H1 (cell line): ENCODE results near the gene WFIKKN1. TPM values are rescaled to one million over a fixed set of nuclear protein-coding genes. Genes with fewer than 3 reads are reported as not detected.

ENCODE experiments used
- CTCF ChIA-PET: fragments of 300-600 bp; sonication (Branson Sonifier 250); formaldehyde crosslinking; loops from one replicate; lab custom pipeline; 2021; ENCODE audit not compliant: partially characterized antibody; lab: Charles Lee
- POLR2A ChIA-PET: fragments of 300-600 bp; sonication (Branson Sonifier 250); formaldehyde crosslinking; loops from one replicate; lab custom pipeline; 2021; ENCODE audit warnings: inconsistent platforms; ENCODE audit not compliant: partially characterized antibody; lab: Charles Lee
- DNase-seq, 2 experiments: peaks; one replicate each; pipeline versions ENCODE4 v3.0.0 to v3.0.0-alpha.2; 2010 to 2022; ENCODE audit warnings: low spot score in 2 of 2, low read depth in 1 of 2, mixed read lengths in 1 of 2
- FAIRE-seq: peaks from 2 replicates; lab custom pipeline; 2011; peaks lifted over from hg19 to GRCh38; lab: Jason Lieb, UNC
- H2AFZ ChIP-seq: 2 replicates; pipeline ENCODE4 v1.8.1; 2012; ENCODE audit warnings: low read length, inconsistent platforms
- H2AK5ac ChIP-seq: 2 replicates; pipeline ENCODE4 v1.6.1; 2013; ENCODE audit warnings: low read depth, low read length
- H2BK120ac ChIP-seq: replicated peaks from 2 replicates; pipeline ENCODE3; 2013; ENCODE audit warnings: low read depth, low read length, inconsistent platforms
- H2BK12ac ChIP-seq: 2 replicates; pipeline ENCODE4 v1.6.1; 2013; ENCODE audit warnings: low read depth, low read length
- H2BK15ac ChIP-seq: 2 replicates; pipeline ENCODE4 v1.6.1; 2013; ENCODE audit warnings: low read length
- H2BK20ac ChIP-seq: 2 replicates; pipeline ENCODE4 v1.6.1; 2013; ENCODE audit warnings: low read length
- H2BK5ac ChIP-seq: 2 replicates; pipeline ENCODE4 v1.6.1; 2013; ENCODE audit warnings: low read depth, low read length
- H3K14ac ChIP-seq: 2 replicates; pipeline ENCODE4 v1.6.1; 2013; ENCODE audit warnings: inconsistent platforms; ENCODE audit not compliant: insufficient read length
- H3K18ac ChIP-seq: 2 replicates; pipeline ENCODE4 v1.6.1; 2013; ENCODE audit warnings: low read length; ENCODE audit errors: extremely low read depth
- H3K23ac ChIP-seq: 2 replicates; pipeline ENCODE4 v1.6.1; 2013; ENCODE audit warnings: inconsistent platforms; ENCODE audit not compliant: insufficient read length
- H3K23me2 ChIP-seq: 2 replicates; pipeline ENCODE4 v1.6.1; 2013; ENCODE audit warnings: low read depth, low read length
- H3K27ac ChIP-seq: 2 replicates; pipeline ENCODE4 v1.6.1; 2011; ENCODE audit warnings: low read depth, low read length, inconsistent platforms
- H3K27me3 ChIP-seq, 4 experiments: replicated peaks in 1 of 4; 1 replicate in 1 of 4; 2 replicates in 3 of 4; pipeline versions ENCODE4 v1.6.1 to v1.8.1; 2011 to 2013; ENCODE audit warnings: low read length in 3 of 4, mild to moderate bottlenecking in 3 of 4, inconsistent platforms in 2 of 4, mixed read lengths in 2 of 4, moderate library complexity in 1 of 4; ENCODE audit not compliant: control insufficient read depth in 3 of 4, insufficient read depth in 3 of 4; ENCODE audit errors: extremely low read depth in 1 of 4
- H3K36me3 ChIP-seq, 4 experiments: 2 replicates each; pipeline versions ENCODE4 v1.6.1 to v1.8.1; 2011 to 2013; ENCODE audit warnings: mild to moderate bottlenecking in 4 of 4, low read length in 3 of 4, moderate library complexity in 2 of 4, control low read depth in 1 of 4, inconsistent platforms in 1 of 4; ENCODE audit not compliant: insufficient read depth in 4 of 4, control insufficient read depth in 2 of 4
- H3K4ac ChIP-seq: replicated peaks from 2 replicates; pipeline ENCODE3; 2013; ENCODE audit warnings: low read length, low read depth, mixed read lengths, inconsistent platforms; ENCODE audit not compliant: insufficient read length
- H3K4me1 ChIP-seq, 4 experiments: replicated peaks in 1 of 4; 1 replicate in 1 of 4; 2 replicates in 3 of 4; pipeline versions ENCODE4 v1.6.1 to v1.8.1; 2011 to 2013; ENCODE audit warnings: low read length in 3 of 4, inconsistent platforms in 2 of 4, mixed read lengths in 1 of 4; ENCODE audit not compliant: insufficient read depth in 4 of 4, control insufficient read depth in 3 of 4
- H3K4me2 ChIP-seq, 2 experiments: 2 replicates each; pipeline versions ENCODE4 v1.6.1 to v1.8.1; 2011 to 2013; ENCODE audit warnings: low read depth in 2 of 2, low read length in 2 of 2, control low read depth in 1 of 2, inconsistent platforms in 1 of 2, mild to moderate bottlenecking in 1 of 2; ENCODE audit not compliant: insufficient read depth in 1 of 2
- H3K4me3 ChIP-seq, 4 experiments: fragments of 200-600, 300-600 bp in 1 of 4; sonication (generic), shearing (Covaris generic), sonication (Bioruptor Twin) in 1 of 4; 2 replicates each; pipeline versions ENCODE4 v1.5.1 to v1.8.1; 2011 to 2016; ENCODE audit warnings: low read length in 4 of 4, low read depth in 3 of 4, control low read depth in 2 of 4, inconsistent platforms in 2 of 4, mild to moderate bottlenecking in 2 of 4, mixed read lengths in 1 of 4, moderate library complexity in 1 of 4; ENCODE audit not compliant: insufficient read depth in 2 of 4; ENCODE audit errors: extremely low read depth in 1 of 4
- H3K56ac ChIP-seq: replicated peaks from 2 replicates; pipeline ENCODE3; 2013; ENCODE audit warnings: low read depth, mild to moderate bottlenecking, mixed read lengths, low read length, inconsistent platforms; ENCODE audit not compliant: insufficient read length
- H3K79me1 ChIP-seq: 2 replicates; pipeline ENCODE4 v1.6.1; 2013; ENCODE audit warnings: low read depth, low read length, control low read depth
- H3K79me2 ChIP-seq, 2 experiments: 2 replicates each; pipeline versions ENCODE4 v1.6.1 to v1.8.1; 2012 to 2013; ENCODE audit warnings: low read length in 2 of 2, mild to moderate bottlenecking in 2 of 2, inconsistent platforms in 1 of 2; ENCODE audit not compliant: insufficient read depth in 2 of 2, control insufficient read depth in 1 of 2
- H3K9ac ChIP-seq, 4 experiments: replicated peaks in 1 of 4; 1 replicate in 1 of 4; 2 replicates in 3 of 4; pipeline versions ENCODE4 v1.6.1 to v1.8.1; 2011 to 2013; ENCODE audit warnings: low read depth in 3 of 4, low read length in 3 of 4, control low read depth in 2 of 4, mild to moderate bottlenecking in 2 of 4, moderate library complexity in 2 of 4, inconsistent platforms in 1 of 4; ENCODE audit errors: extremely low read depth in 1 of 4
- H3K9me3 ChIP-seq, 2 experiments: 2 replicates each; pipeline versions ENCODE4 v1.6.1 to v1.8.1; 2012 to 2013; ENCODE audit warnings: mild to moderate bottlenecking in 2 of 2, moderate library complexity in 2 of 2, control low read depth in 1 of 2, inconsistent platforms in 1 of 2, low read depth in 1 of 2, low read length in 1 of 2, mixed read lengths in 1 of 2; ENCODE audit not compliant: insufficient read depth in 2 of 2
- H4K20me1 ChIP-seq, 2 experiments: replicated peaks in 1 of 2; 2 replicates each; pipeline versions ENCODE3 to v1.8.1; 2011 to 2013; ENCODE audit warnings: inconsistent platforms in 2 of 2, low read length in 2 of 2, mild to moderate bottlenecking in 1 of 2; ENCODE audit not compliant: insufficient read depth in 2 of 2, control insufficient read depth in 1 of 2
- H4K5ac ChIP-seq: 2 replicates; pipeline ENCODE4 v1.6.1; 2013; ENCODE audit warnings: low read length, low read depth, mixed read lengths, inconsistent platforms; ENCODE audit not compliant: insufficient read length
- H4K8ac ChIP-seq: 2 replicates; pipeline ENCODE4 v1.8.0; 2013; ENCODE audit warnings: mild to moderate bottlenecking, moderate library complexity, low read length, inconsistent platforms; ENCODE audit not compliant: insufficient read depth; ENCODE audit errors: extremely low read depth
- H4K91ac ChIP-seq: replicated peaks from 2 replicates; pipeline ENCODE3; 2013; ENCODE audit warnings: low read length, mixed read lengths, inconsistent platforms; ENCODE audit not compliant: insufficient read length
- ASH2L ChIP-seq: fragments of 200-600, 300-600 bp; sonication (generic); IDR thresholded peaks from one replicate; pipeline ENCODE4 v1.7.1; 2017; ENCODE audit warnings: low read length
- BRCA1 ChIP-seq: IDR thresholded peaks from 2 replicates; pipeline ENCODE4 v1.6.1; 2012; ENCODE audit warnings: low read depth, low read length, improper control_type of control experiment
- CBX5 ChIP-seq: fragments of 300-800, 300-1000 bp; sonication (generic); IDR thresholded peaks from 2 replicates; pipeline ENCODE4 v1.7.1; 2016; ENCODE audit warnings: antibody characterized with exemption, low read length, low read depth
- CTBP2 ChIP-seq: IDR thresholded peaks from 2 replicates; pipeline ENCODE4 v1.7.0; 2011; ENCODE audit warnings: borderline replicate concordance, mild to moderate bottlenecking, moderate library complexity, mixed read lengths, low read length; ENCODE audit not compliant: insufficient read depth, insufficient read length
- GABPA ChIP-seq: IDR thresholded peaks from 2 replicates; pipeline ENCODE4 v1.6.1; 2011; ENCODE audit warnings: mild to moderate bottlenecking, low read length, moderate library complexity, borderline replicate concordance; ENCODE audit not compliant: insufficient read depth
- KDM1A ChIP-seq: fragments of 200-600, 300-600 bp; sonication (generic); IDR thresholded peaks from 2 replicates; pipeline ENCODE4 v1.7.1; 2016; ENCODE audit warnings: mild to moderate bottlenecking, low read length, borderline replicate concordance
- KDM4A ChIP-seq: IDR thresholded peaks from one replicate; pipeline ENCODE4 v1.7.1; 2012; ENCODE audit warnings: low read depth, mild to moderate bottlenecking, moderate library complexity, low read length, inconsistent platforms; ENCODE audit not compliant: severe bottlenecking
- POLR2AphosphoS5 ChIP-seq: IDR thresholded peaks from 2 replicates; pipeline ENCODE4 v1.6.1; 2011; ENCODE audit warnings: low read depth, low read length
- POU5F1 ChIP-seq: IDR thresholded peaks from 2 replicates; pipeline ENCODE4 v1.6.1; 2011; ENCODE audit warnings: low read depth, mild to moderate bottlenecking, low read length, moderate library complexity
- SP1 ChIP-seq: IDR thresholded peaks from 2 replicates; pipeline ENCODE4 v1.6.1; 2011; ENCODE audit warnings: low read depth, low read length
- SP2 ChIP-seq: IDR thresholded peaks from 2 replicates; pipeline ENCODE4 v1.6.1; 2012; ENCODE audit warnings: mild to moderate bottlenecking, low read length, inconsistent platforms
- TAF7 ChIP-seq: optimal IDR thresholded peaks from 2 replicates; pipeline ENCODE3; 2011; ENCODE audit warnings: low read depth, mild to moderate bottlenecking, inconsistent platforms, low read length, moderate library complexity, borderline replicate concordance
- WGBS, 2 experiments: shearing (Covaris generic) in 1 of 2; methylation state at CpG; one replicate each; pipeline versions ENCODE4 v1.1.6 to v1.1.7; 2013 to 2015; ENCODE audit warnings: low lambda C conversion rate in 2 of 2, mixed read lengths in 2 of 2, inconsistent platforms in 1 of 2, low coverage in 1 of 2, missing lambda C conversion rate in 1 of 2; ENCODE audit not compliant: insufficient replicate concordance in 2 of 2, insufficient coverage in 1 of 2, insufficient read length in 1 of 2; ENCODE audit errors: extremely low coverage in 1 of 2, missing lambda C conversion rate in 1 of 2; 5-methylcytosine and 5-hydroxymethylcytosine counted together
- polyA plus RNA-seq, 7 experiments: library from polyadenylated mRNA; depleted of rRNA in 3 of 7; stranded (reverse) in 5 of 7; unstranded in 2 of 7; fragments of >200 nt in 5 of 7; fragments of 200-250 nt in 2 of 7; gene quantifications; 1 replicate in 5 of 7; 2 replicates in 1 of 7; 4 replicates in 1 of 7; pipeline versions ENCODE4 v1.2.1 to v1.2.3, GENCODE V29; 2011 to 2013; ENCODE audit warnings: missing spikeins in 2 of 7, mixed read lengths in 2 of 7
- total RNA-seq: library from RNA; stranded (reverse); fragmentation: NEBNext Ultra II Directional; extraction: Animal tissue kit (Norgen Biotek cat#: 25700); gene quantifications from 2 replicates; pipeline ENCODE4 v1.2.1, GENCODE V29; 2021
- TF ChIP-seq, protein P1 (sequence below): IDR thresholded peaks from 2 replicates; pipeline ENCODE4 v1.6.1; 2012; ENCODE audit warnings: inconsistent platforms

Gene WFIKKN1
- total and polyA plus RNA-seq, 2 of the 8 experiments (the other 6 are each of a cell fraction or from before 2014, with no cell fraction given) = 11.4 to 15.8 TPM

DNA sequence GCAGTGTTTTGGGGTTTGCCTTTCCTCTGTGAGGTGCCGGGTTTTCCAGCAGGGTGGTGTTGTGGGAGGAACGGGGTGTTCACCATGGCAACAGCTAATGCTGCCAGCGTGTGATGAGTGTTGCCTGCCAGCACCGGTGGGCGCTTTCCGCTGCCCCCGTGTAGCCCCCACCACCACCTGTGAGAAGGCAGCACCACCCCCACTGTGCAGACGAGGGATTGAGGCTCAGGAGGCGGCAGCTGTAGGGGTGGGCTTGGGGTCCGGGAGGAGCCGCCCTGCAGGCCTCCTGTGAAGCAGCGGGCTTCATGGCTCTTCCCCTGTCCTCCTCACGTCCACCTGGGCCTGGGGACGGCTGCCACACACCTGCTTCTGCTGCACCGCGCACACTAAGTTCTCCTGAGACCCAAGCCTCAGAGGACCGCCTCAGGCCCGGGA lies 35.7 kb upstream of the WFIKKN1 start:
- Histone ChIP-seq H3K23ac (no peak overlapping the region), H3K4me2 (no peak overlapping the region), H2BK15ac (no peak overlapping the region), H2BK20ac (no peak overlapping the region), H2BK120ac (no peak overlapping the region), H3K36me3 (peaks cover 0 to 3% (median under 1%) of the 10 kb centered on the region in 4 experiments; a peak in 2 of 8 replicates), H3K4me3 (no peak overlapping the region), H3K79me1 (peaks cover 18% of the 10 kb centered on the region; the same call in 1 of the 2 replicates), H3K23me2 (peaks cover 7% of the 10 kb centered on the region), H4K20me1 (peaks cover 24 to 38% of the 10 kb centered on the region in 2 experiments), H3K14ac (no peak overlapping the region), H3K18ac (no peak overlapping the region), H3K27me3 (peaks cover 0 to 21% (median 12%) of the 10 kb centered on the region in 4 experiments; a peak in 5 of 7 replicates), H3K4me1 (peaks cover 0 to 8% (median 4%) of the 10 kb centered on the region in 4 experiments; a peak in 4 of 7 replicates), H3K79me2 (peaks cover 0 to 16% of the 10 kb centered on the region in 2 experiments; a peak in 3 of 4 replicates), H3K27ac (no peak overlapping the region), H3K4ac (no peak overlapping the region), H2BK12ac (no peak overlapping the region), H2AK5ac (no peak overlapping the region), H4K5ac (no peak overlapping the region), H2BK5ac (no peak overlapping the region), H4K91ac (no peak overlapping the region), H4K8ac (no peak overlapping the region), H3K9ac (no peak overlapping the region), H3K9me3 (peaks cover 0 to 4% of the 10 kb centered on the region in 2 experiments; a peak in 1 of 4 replicates), H2AFZ (no peak overlapping the region), H3K56ac (no peak overlapping the region)
- DNase-seq (no peak), FAIRE-seq (no peak)
- ChIA-PET CTCF (interaction anchor here (1.3 to 4.2 kb wide), 4 partner anchors 10 to 48 kb away, joined by 3 to 22 read pairs (median 6); no protein-coding TSS in a partner anchor), POLR2A (interaction anchor here (1.6 to 2.6 kb wide), 2 partner anchors 9 to 16 kb away, joined by 3 to 8 read pairs; no protein-coding TSS in a partner anchor)
- 86% methylated on average over 14 of the region's 18 CpGs; no CpG with 5 or more reads in 1 of the 2 experiments for WGBS, 2 experiments
- TF ChIP-seq SP1 (no peak), SP2 (no peak), POLR2AphosphoS5 (no peak), GABPA (no peak), CBX5 (no peak), CTBP2 (no peak), KDM4A (no peak), TAF7 (no peak), POU5F1 (no peak), ASH2L (no peak), KDM1A (no peak), BRCA1 (no peak)
- TF ChIP-seq, protein P1, sequence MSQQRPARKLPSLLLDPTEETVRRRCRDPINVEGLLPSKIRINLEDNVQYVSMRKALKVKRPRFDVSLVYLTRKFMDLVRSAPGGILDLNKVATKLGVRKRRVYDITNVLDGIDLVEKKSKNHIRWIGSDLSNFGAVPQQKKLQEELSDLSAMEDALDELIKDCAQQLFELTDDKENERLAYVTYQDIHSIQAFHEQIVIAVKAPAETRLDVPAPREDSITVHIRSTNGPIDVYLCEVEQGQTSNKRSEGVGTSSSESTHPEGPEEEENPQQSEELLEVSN = no peak
